GM18870 (cell line): ENCODE measurements around the gene PROP1.
"Not testable (repeated sequence)": the region's sequence is repeated elsewhere in the genome, so short reads cannot be mapped to it uniquely, and the experiment has no call there.

Experiments used
- ATAC-seq: cut with Tn5 transposase; IDR thresholded peaks from one replicate; pipeline ENCODE4 v1.9.1; 2021; ENCODE audit warnings: moderate library complexity; ENCODE audit not compliant: unreplicated experiment

The PROP1 gene

DNA sequence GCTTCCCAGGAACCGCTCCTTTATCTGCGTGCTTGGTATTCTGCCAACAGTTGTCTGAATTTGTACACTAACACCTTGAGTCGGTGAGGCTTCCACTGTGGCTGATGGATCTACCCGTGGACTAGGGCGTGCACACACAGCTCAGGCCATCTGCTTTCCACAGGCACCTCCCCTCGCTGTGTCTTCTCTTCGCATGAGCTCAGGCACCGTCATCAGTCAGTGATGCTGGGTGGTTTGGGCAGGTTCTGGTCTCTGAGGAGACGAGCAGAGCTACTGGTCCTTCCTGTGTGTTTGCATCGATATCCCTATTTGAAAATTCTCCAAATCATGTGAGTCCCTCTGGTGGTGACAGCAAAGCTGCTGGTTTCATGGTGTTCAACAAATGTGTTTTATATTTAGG, 48.1 kb downstream of the PROP1 start:
- not testable (repeated sequence) for ATAC-seq

DNA sequence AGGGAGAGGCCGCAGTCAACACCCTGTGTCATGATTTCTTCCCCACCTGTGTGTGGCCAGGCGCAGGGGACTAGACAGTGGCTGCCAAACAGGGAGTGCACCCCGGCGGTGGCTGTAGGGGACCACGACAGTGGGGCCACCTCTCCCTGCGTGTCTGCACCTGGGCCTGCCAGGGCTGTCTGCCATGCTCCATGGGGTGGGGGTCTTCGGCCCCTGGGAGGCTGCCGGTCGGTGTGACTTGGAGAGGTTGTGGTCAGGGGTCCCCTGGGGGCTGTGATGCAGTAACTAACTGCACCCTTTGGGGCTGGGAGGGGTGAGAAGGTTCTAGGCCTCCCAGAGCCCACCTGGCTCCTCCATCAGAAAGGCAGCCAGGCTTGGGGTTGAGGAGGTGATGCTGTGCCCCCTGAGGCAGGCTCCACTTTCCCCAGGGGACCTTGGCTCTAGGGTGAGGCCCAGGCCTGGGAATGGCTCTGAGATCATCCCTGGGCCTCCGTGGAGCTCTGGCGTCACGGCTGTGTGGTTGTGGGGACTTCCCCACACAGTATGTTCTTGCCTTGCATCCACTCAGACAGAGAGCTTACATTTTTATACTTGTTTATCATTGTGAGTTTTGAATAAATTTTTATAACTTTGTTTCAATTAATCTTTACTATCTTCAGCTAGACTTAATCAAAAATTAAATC, 50.3 kb downstream of the PROP1 start:
- not testable (repeated sequence) for ATAC-seq

DNA sequence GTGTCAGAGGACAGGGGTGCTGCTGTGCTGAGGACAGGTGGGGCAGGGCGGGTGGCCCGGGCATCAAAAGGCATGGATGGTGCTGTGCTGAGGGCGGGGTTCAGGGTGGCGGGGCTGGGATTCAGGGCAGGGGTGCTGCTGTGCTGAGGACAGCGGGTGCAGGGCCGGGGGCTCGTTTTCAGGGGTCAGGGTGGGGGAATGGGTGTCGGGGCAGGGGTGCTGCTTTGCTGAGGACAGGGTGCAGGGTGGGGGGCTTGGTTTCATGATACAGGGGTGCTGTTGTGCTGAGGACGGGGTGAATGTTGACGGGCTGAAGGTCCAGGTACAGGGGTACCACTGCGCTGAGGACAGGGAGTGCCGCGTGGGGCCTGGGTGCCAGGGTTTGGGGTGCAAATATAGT, 50.9 kb downstream of the PROP1 start:
- ATAC-seq, result not testable (repeated sequence)

DNA sequence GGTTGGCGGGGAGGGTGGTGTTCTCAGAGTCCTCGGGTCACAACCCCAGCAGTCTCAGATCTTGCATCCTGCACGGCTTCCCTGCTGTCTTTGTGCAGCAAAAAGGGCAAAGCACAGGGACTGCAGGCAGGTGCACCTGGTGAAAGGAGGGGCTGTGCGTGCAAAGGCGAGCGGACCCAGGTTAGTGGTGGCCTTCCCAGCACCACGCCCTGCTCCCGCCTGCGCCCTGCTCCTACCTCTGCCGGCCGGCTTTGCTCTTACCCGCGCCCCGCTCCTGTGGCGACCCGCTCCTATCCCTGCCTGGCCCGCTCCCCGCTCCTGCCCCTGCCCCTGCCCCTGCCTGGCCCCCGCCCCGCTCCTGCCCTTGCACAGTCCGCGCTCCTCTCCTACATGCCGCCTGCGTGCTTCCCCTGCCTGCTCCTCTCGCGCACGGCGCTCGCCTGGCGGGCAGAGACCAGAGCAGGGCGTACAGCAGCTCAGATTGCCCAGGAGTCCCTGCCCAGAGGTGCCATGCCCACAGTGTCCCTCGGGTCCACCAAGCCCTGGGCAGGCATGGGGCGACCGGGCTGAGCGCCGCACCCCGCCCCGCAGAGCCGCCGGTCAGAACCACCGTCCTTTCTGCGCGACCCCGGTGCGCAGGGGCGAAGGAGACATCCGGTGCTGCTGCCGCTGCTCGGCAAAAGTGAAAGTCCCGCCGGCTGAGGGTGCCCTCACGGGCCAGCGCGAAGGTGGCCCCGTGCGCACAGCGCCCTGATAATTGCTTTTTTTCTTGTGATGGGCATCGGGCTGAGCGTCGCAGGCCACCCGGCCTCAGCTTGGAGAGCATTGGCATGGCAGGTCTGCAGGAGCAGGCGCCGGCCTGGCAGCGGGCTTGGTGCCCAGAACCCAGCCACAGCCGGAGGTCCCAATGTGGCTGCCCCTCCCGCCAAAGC, 52.0 kb downstream of the PROP1 start:
- ATAC-seq, result not testable (repeated sequence)

DNA sequence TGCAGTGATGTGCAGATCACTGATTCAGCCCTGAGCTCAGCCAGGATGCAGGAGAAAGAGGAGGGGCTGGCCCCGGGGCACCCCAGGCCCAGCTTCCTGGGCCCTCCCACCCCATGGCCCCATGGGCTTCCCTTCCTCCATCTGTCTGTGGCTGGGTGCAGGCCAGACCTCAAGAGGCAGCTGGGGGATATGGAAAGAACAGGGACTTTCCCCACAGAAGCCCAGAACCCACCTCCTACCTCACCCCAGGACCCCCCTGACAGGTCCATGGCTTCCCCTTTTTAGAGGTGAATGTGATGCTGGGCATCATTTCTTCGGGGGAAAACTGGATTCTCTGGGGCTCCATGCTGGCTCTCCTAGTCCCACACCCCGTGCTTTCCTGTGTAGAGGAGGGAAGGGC, 53.1 kb downstream of the PROP1 start:
- not testable (repeated sequence) for ATAC-seq
